ENCODE data around the gene CILP. TPM values are rescaled to one million over a fixed set of nuclear protein-coding genes. Genes with fewer than 3 reads are reported as not detected.

Gene CILP, protein sequence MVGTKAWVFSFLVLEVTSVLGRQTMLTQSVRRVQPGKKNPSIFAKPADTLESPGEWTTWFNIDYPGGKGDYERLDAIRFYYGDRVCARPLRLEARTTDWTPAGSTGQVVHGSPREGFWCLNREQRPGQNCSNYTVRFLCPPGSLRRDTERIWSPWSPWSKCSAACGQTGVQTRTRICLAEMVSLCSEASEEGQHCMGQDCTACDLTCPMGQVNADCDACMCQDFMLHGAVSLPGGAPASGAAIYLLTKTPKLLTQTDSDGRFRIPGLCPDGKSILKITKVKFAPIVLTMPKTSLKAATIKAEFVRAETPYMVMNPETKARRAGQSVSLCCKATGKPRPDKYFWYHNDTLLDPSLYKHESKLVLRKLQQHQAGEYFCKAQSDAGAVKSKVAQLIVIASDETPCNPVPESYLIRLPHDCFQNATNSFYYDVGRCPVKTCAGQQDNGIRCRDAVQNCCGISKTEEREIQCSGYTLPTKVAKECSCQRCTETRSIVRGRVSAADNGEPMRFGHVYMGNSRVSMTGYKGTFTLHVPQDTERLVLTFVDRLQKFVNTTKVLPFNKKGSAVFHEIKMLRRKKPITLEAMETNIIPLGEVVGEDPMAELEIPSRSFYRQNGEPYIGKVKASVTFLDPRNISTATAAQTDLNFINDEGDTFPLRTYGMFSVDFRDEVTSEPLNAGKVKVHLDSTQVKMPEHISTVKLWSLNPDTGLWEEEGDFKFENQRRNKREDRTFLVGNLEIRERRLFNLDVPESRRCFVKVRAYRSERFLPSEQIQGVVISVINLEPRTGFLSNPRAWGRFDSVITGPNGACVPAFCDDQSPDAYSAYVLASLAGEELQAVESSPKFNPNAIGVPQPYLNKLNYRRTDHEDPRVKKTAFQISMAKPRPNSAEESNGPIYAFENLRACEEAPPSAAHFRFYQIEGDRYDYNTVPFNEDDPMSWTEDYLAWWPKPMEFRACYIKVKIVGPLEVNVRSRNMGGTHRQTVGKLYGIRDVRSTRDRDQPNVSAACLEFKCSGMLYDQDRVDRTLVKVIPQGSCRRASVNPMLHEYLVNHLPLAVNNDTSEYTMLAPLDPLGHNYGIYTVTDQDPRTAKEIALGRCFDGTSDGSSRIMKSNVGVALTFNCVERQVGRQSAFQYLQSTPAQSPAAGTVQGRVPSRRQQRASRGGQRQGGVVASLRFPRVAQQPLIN
- total RNA-seq (2021; ENCODE audit: unreplicated experiment) (0.08 TPM), Bru-seq, nascent RNA (percentile 17 among the genes with signal in this experiment), BruChase-seq, experiment 1, labeled RNA remaining after a 2-hour chase (percentile 21 among the genes with signal in this experiment), BruChase-seq, experiment 2, labeled RNA remaining after a 6-hour chase (percentile 25 among the genes with signal in this experiment)
- 0.06 TPM for polyA plus RNA-seq (2012; ENCODE audit: insufficient read length)
- long read RNA-seq, result 0 reads

DNA sequence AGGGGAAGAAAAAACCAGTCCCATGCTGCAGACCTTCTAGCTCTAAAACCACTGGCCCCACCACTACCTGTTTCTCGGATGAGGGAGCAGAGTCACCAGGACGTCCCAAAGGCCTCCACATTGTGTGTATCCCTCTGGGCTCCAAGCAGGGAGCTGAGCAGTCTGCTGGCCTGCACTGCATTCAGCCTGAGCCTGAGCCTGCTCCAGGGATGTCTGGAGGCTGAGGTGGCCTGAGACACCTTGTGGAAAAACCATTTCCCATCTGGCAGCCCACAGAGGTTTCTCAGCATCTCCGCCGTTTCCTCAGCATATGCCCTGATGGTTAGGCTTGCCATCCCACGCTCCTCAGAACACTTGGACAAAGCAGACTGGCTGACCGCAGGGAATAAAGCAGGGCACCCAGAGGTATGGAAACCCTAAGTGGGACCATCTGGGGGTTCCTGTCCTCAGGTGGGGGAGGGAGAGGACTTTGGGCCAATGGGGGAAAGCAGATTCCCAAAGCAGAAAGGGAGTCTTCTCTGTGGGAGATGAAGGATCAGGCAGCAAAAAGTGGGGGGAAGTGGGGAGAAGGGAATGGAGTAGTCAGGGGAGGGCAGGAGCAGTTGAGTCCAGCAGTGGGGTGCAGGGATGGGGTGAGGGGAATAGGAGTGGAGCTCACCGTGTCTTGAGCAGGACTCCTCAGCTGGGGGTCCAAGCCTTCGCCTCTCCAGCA, at the start of gene CILP:
Gene CILP (minus strand): TSS at position 704 of the 712 bp plus-strand sequence. CDS start 1,718 bp downstream, outside the sequence.
- no peak within 1 kb of the TSS for H3K4me3 ChIP-seq (ENCODE audit: low read depth in 2 of 2, low read length in 2 of 2)
- BruUV-seq (replicated peaks), result no TSS peak
- DNase-seq (ENCODE audit: low read depth, low spot score) (no peak), ATAC-seq (no peak)
- in situ Hi-C loops (cut with HindIII; ENCODE audit: low pct_unique_long_range_greater_than_20kb, low sequenced_read_pairs) (no loop called here), intact Hi-C loops (cut with micrococcal nuclease; ENCODE audit: unreplicated experiment) (no loop called here)
- H3K27me3 ChIP-seq (ENCODE audit: control insufficient read depth, insufficient read depth, low read length), result no peaks in the 10 kb centered on the region
- ChIA-PET POLR2A (no interaction called here), CTCF (interaction anchor here (0.6 kb wide), 1 partner anchor 95 kb away, joined by 3 read pairs; no protein-coding TSS in a partner anchor)
- no peaks in the 10 kb centered on the region for H3K36me3 ChIP-seq (ENCODE audit: control insufficient read depth, insufficient read depth, low read length)
- TF ChIP-seq TCF7L2 (IDR thresholded peaks at IDR 0.05; ENCODE audit: low read depth, low read length) (no peak), POLR2AphosphoS5 (IDR thresholded peaks at IDR 0.05; ENCODE audit: low read depth, low read length) (no peak), SIN3A (IDR thresholded peaks at IDR 0.05; ENCODE audit: borderline replicate concordance, insufficient read depth, low read depth, low read length) (no peak)
- TF ChIP-seq, protein P1, sequence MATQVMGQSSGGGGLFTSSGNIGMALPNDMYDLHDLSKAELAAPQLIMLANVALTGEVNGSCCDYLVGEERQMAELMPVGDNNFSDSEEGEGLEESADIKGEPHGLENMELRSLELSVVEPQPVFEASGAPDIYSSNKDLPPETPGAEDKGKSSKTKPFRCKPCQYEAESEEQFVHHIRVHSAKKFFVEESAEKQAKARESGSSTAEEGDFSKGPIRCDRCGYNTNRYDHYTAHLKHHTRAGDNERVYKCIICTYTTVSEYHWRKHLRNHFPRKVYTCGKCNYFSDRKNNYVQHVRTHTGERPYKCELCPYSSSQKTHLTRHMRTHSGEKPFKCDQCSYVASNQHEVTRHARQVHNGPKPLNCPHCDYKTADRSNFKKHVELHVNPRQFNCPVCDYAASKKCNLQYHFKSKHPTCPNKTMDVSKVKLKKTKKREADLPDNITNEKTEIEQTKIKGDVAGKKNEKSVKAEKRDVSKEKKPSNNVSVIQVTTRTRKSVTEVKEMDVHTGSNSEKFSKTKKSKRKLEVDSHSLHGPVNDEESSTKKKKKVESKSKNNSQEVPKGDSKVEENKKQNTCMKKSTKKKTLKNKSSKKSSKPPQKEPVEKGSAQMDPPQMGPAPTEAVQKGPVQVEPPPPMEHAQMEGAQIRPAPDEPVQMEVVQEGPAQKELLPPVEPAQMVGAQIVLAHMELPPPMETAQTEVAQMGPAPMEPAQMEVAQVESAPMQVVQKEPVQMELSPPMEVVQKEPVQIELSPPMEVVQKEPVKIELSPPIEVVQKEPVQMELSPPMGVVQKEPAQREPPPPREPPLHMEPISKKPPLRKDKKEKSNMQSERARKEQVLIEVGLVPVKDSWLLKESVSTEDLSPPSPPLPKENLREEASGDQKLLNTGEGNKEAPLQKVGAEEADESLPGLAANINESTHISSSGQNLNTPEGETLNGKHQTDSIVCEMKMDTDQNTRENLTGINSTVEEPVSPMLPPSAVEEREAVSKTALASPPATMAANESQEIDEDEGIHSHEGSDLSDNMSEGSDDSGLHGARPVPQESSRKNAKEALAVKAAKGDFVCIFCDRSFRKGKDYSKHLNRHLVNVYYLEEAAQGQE (IDR thresholded peaks at IDR 0.05; ENCODE audit: insufficient read depth in 1 of 2, low read depth in 2 of 2, low read length in 1 of 2), result no peak
- TF ChIP-seq, protein P2, sequence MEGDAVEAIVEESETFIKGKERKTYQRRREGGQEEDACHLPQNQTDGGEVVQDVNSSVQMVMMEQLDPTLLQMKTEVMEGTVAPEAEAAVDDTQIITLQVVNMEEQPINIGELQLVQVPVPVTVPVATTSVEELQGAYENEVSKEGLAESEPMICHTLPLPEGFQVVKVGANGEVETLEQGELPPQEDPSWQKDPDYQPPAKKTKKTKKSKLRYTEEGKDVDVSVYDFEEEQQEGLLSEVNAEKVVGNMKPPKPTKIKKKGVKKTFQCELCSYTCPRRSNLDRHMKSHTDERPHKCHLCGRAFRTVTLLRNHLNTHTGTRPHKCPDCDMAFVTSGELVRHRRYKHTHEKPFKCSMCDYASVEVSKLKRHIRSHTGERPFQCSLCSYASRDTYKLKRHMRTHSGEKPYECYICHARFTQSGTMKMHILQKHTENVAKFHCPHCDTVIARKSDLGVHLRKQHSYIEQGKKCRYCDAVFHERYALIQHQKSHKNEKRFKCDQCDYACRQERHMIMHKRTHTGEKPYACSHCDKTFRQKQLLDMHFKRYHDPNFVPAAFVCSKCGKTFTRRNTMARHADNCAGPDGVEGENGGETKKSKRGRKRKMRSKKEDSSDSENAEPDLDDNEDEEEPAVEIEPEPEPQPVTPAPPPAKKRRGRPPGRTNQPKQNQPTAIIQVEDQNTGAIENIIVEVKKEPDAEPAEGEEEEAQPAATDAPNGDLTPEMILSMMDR (IDR thresholded peaks at IDR 0.05), result no peak
- H3K27ac ChIP-seq (ENCODE audit: low read length), result no peak within 1 kb of the TSS
- no peaks in the 10 kb centered on the region for H3K9me3 ChIP-seq (ENCODE audit: control insufficient read depth, insufficient read depth, low read depth, low read length)
- no peaks in the 10 kb centered on the region for H3K4me1 ChIP-seq (ENCODE audit: control insufficient read depth, insufficient read depth, low read length)

DNA sequence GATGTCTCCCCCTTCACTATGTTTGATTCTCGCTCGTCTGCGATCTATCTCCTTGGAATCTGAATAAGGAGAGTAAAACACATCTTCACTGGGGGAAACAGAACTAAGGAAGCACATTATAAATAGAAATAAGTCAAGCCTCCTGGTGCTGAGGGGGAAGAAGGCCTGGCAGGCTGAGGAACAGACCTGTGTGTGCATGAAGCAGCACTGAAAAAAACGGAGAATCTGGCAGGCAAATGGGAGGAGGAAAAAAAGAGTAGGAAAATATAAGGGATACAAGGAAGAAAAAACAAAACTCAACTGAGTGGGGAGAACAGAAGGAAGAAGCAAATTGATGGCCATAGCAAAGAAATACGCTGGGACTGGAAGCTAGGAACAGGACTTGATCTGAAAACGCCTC, 49.7 kb upstream of the CILP start:
- intact Hi-C loops (cut with micrococcal nuclease; ENCODE audit: unreplicated experiment), result no loop called here
- CTCF ChIA-PET, result no interaction called here
- in situ Hi-C loops (cut with HindIII; ENCODE audit: low pct_unique_long_range_greater_than_20kb, low sequenced_read_pairs), result no loop called here

More for the DNA sequence above, 49.7 kb upstream of the CILP start:
- no TSS peak for BruUV-seq (replicated peaks)
- no peaks in the 10 kb centered on the region for H3K9me3 ChIP-seq (ENCODE audit: control insufficient read depth, insufficient read depth, low read depth, low read length)
- TF ChIP-seq, protein P1 (IDR thresholded peaks at IDR 0.05; ENCODE audit: insufficient read depth in 1 of 2, low read depth in 2 of 2, low read length in 1 of 2), result no peak
- no peak for TF ChIP-seq POLR2AphosphoS5 (IDR thresholded peaks at IDR 0.05; ENCODE audit: low read depth, low read length)
- TF ChIP-seq SIN3A (IDR thresholded peaks at IDR 0.05; ENCODE audit: borderline replicate concordance, insufficient read depth, low read depth, low read length), result no peak
- no peak for ATAC-seq
- POLR2A ChIA-PET, result no interaction called here
- H3K4me1 ChIP-seq (ENCODE audit: control insufficient read depth, insufficient read depth, low read length), result no peaks in the 10 kb centered on the region
- no peaks in the 10 kb centered on the region for H3K27me3 ChIP-seq (ENCODE audit: control insufficient read depth, insufficient read depth, low read length)
- DNase-seq (ENCODE audit: low read depth, low spot score), result no peak
- H3K36me3 ChIP-seq (ENCODE audit: control insufficient read depth, insufficient read depth, low read length), result no peaks in the 10 kb centered on the region; the same call in 1 of the 2 replicates
- H3K4me3 ChIP-seq (ENCODE audit: low read depth in 2 of 2, low read length in 2 of 2), result no peak overlapping the region
- no peak overlapping the region for H3K27ac ChIP-seq (ENCODE audit: low read length)
